H4 (cell line): ENCODE data around the gene CLEC1B. TPM values are rescaled to one million over a fixed set of nuclear protein-coding genes. Genes with fewer than 3 reads are reported as not detected.
"Not testable (repeated sequence)": the region's sequence is repeated elsewhere in the genome, so short reads cannot be mapped to it uniquely, and the experiment has no call there.

Experiments
- DNase-seq: peaks from one replicate; pipeline ENCODE4 v3.0.0-alpha.2; 2015; ENCODE audit warnings: low spot score
- total RNA-seq: library from RNA; depleted of rRNA; stranded (reverse); fragments of >200 nt; shearing (Covaris generic); gene quantifications from 2 replicates; pipeline ENCODE4 v1.2.3, GENCODE V29; 2014; rRNA removed

CLEC1B gene
- total RNA-seq = not detected in 2 replicates

GRCh38 chr12:9999016-9999415 lies at the start of gene CLEC1B:
Gene CLEC1B, minus strand, starts transcription at chr12:9999121. Its CDS starts 21 bp downstream, at chr12:9999100.
- DNase-seq = no peak

GRCh38 chr12:10048526-10048925 lies 49.6 kb upstream of the CLEC1B start:
- DNase-seq = no peak

- DNase-seq = no peak
Observed at GRCh38 chr12:10042167-10042566, 43.2 kb upstream of the CLEC1B start.

GRCh38 chr12:10033783-10034545 lies 35.0 kb upstream of the CLEC1B start:
- no peak for DNase-seq

GRCh38 chr12:10031771-10032175 lies 32.9 kb upstream of the CLEC1B start:
- peak; percentile 86 for DNase-seq

GRCh38 chr12:10031321-10031720 lies 32.4 kb upstream of the CLEC1B start:
- peak; percentile 44 for DNase-seq

GRCh38 chr12:10030446-10030845 lies 31.5 kb upstream of the CLEC1B start, which contains the start of gene CLEC9A:
Gene CLEC9A, plus strand, starts transcription at chr12:10030682. Its CDS starts 22,006 bp downstream, at chr12:10052688.
- no peak for DNase-seq

- DNase-seq = peak; percentile 64
Observed at GRCh38 chr12:10027721-10028120, 28.8 kb upstream of the CLEC1B start.

GRCh38 chr12:10027311-10027710 lies 28.4 kb upstream of the CLEC1B start:
- DNase-seq = peak; percentile 32

- DNase-seq = not testable (repeated sequence)
Observed at GRCh38 chr12:10026666-10027065, 27.7 kb upstream of the CLEC1B start.

- DNase-seq = no peak
Observed at GRCh38 chr12:10025236-10025635, 26.3 kb upstream of the CLEC1B start.

- no peak for DNase-seq
Observed at GRCh38 chr12:10021342-10021741, 22.4 kb upstream of the CLEC1B start.

GRCh38 chr12:10018386-10018785 lies 19.5 kb upstream of the CLEC1B start:
- DNase-seq = no peak

- no peak for DNase-seq
Observed at GRCh38 chr12:10016881-10017280, 18.0 kb upstream of the CLEC1B start.

- no peak for DNase-seq
Observed at GRCh38 chr12:10015450-10015849, 16.5 kb upstream of the CLEC1B start.

GRCh38 chr12:10012630-10013330 lies 13.9 kb upstream of the CLEC1B start:
- DNase-seq = no peak

GRCh38 chr12:10001171-10001776 lies 2.4 kb upstream of the CLEC1B start:
- no peak for DNase-seq

GRCh38 chr12:9992296-9992695 lies 6.6 kb downstream of the CLEC1B start:
- no peak for DNase-seq

GRCh38 chr12:9991876-9992275 lies 7.0 kb downstream of the CLEC1B start:
- DNase-seq = no peak

- no peak for DNase-seq
Observed at GRCh38 chr12:9980126-9980525, 18.8 kb downstream of the CLEC1B start.

GRCh38 chr12:9977916-9978315 lies 21.0 kb downstream of the CLEC1B start:
- no peak for DNase-seq

GRCh38 chr12:9976626-9977025 lies 22.3 kb downstream of the CLEC1B start:
- not testable (repeated sequence) for DNase-seq

GRCh38 chr12:9975614-9976013 lies 23.3 kb downstream of the CLEC1B start:
- DNase-seq = no peak
